HepG2 (cell line): ENCODE measurements around the gene ZCCHC4. TPM values are rescaled to one million over a fixed set of nuclear protein-coding genes. Genes with fewer than 3 reads are reported as not detected.

ENCODE experiments used
- ATAC-seq: fragments of 200-7000 bp; cut with Tn5 transposase; 3 replicates; pipeline ENCODE4 v1.9.1; 2020; ENCODE audit warnings: mild to moderate bottlenecking, moderate library complexity
- BruUV-seq: library from RNA; stranded (reverse); fragments of 400-500 nt; replicated peaks from 2 replicates; lab custom pipeline; 2021; lab: Mats Ljungman, UMichigan
- CTCF ChIA-PET: fragments of 300-600 bp; formaldehyde crosslinking; extraction: SDS; loops from one replicate; lab custom pipeline; 2021; ENCODE audit warnings: low total read pairs, inconsistent platforms, low intra/inter-chr PET ratio; lab: Yijun Ruan, JAX
- POLR2A ChIA-PET: fragments of 350-600 bp; sonication (Branson Sonifier 250); formaldehyde crosslinking; loops from one replicate; lab custom pipeline; 2020; ENCODE audit warnings: antibody characterized with exemption, inconsistent platforms; lab: Yijun Ruan, JAX
- DNase-seq: peaks from one replicate; pipeline ENCODE4 v3.0.0-alpha.2; 2015; ENCODE audit warnings: low spot score
- FAIRE-seq: peaks from 3 replicates; lab custom pipeline; 2011; peaks lifted over from hg19 to GRCh38; lab: Jason Lieb, UNC
- H2AFZ ChIP-seq: one replicate; pipeline ENCODE4 v1.6.1; 2011; ENCODE audit warnings: low read length, inconsistent platforms
- H3K27ac ChIP-seq: fragments of 300-600 bp; 3 replicates; pipeline ENCODE4 v1.8.0; 2011; ENCODE audit warnings: mixed run types, mild to moderate bottlenecking, mixed read lengths, low read length, inconsistent platforms; ENCODE audit not compliant: insufficient read depth; ENCODE audit errors: extremely low read length
- H3K27me3 ChIP-seq, 2 experiments: fragments of 200-600 bp in 1 of 2; 2 replicates in 1 of 2; 3 replicates in 1 of 2; pipeline versions ENCODE4 v1.6.0 to v1.8.0; 2011; ENCODE audit warnings: low read length in 2 of 2, mild to moderate bottlenecking in 2 of 2, moderate library complexity in 2 of 2, inconsistent platforms in 1 of 2; ENCODE audit not compliant: insufficient read depth in 2 of 2, control insufficient read depth in 1 of 2
- H3K36me3 ChIP-seq, 2 experiments: fragments of 200-600 bp in 1 of 2; replicated peaks in 1 of 2; 2 replicates in 1 of 2; 3 replicates in 1 of 2; pipeline versions ENCODE4 v1.5.1 to v1.8.0; 2011; ENCODE audit warnings: low read length in 2 of 2, inconsistent platforms in 1 of 2; ENCODE audit not compliant: insufficient read depth in 2 of 2, control insufficient read depth in 1 of 2
- H3K4me1 ChIP-seq: 2 replicates; pipeline ENCODE4 v1.5.1; 2012; ENCODE audit warnings: low read length, inconsistent platforms; ENCODE audit not compliant: insufficient read depth
- H3K4me2 ChIP-seq: 2 replicates; pipeline ENCODE4 v1.6.0; 2011; ENCODE audit warnings: low read depth, low read length, inconsistent platforms
- H3K4me3 ChIP-seq, 3 experiments: fragments of 200-600 bp in 1 of 3; sonication (generic), shearing (Covaris generic) in 1 of 3; replicated peaks in 1 of 3; 2 replicates each; pipeline ENCODE4 v1.5.1; 2011 to 2016; ENCODE audit warnings: low read length in 3 of 3, inconsistent platforms in 2 of 3, low read depth in 2 of 3, mild to moderate bottlenecking in 2 of 3, control low read depth in 1 of 3, mixed read lengths in 1 of 3; ENCODE audit not compliant: insufficient read depth in 1 of 3
- H3K79me2 ChIP-seq: one replicate; pipeline ENCODE4 v1.6.1; 2011; ENCODE audit warnings: low read length, inconsistent platforms; ENCODE audit not compliant: insufficient read depth
- H3K9ac ChIP-seq: 2 replicates; pipeline ENCODE4 v1.6.0; 2011; ENCODE audit warnings: mild to moderate bottlenecking, low read depth, low read length, inconsistent platforms; ENCODE audit not compliant: insufficient read depth
- H3K9me3 ChIP-seq: 2 replicates; pipeline ENCODE4 v1.5.1; 2012; ENCODE audit warnings: mild to moderate bottlenecking, low read length
- H4K20me1 ChIP-seq: 2 replicates; pipeline ENCODE4 v1.6.0; 2011; ENCODE audit warnings: inconsistent platforms, mild to moderate bottlenecking, low read length, moderate library complexity; ENCODE audit not compliant: insufficient read depth
- CTCF ChIP-seq: sonication (generic); formaldehyde crosslinking; IDR thresholded peaks from 2 replicates; pipeline ENCODE4 v1.5.0; 2020; ENCODE audit warnings: mild to moderate bottlenecking, missing genetic modification reagents, moderate library complexity
- MAFF ChIP-seq: IDR thresholded peaks from 2 replicates; pipeline ENCODE4 v1.6.1; 2011; ENCODE audit warnings: low read depth, low read length, improper control_type of control experiment
- MAFK ChIP-seq, 2 experiments: IDR thresholded peaks in 1 of 2; conservative IDR thresholded peaks in 1 of 2; 2 replicates each; pipeline ENCODE4 v1.6.1; 2011; ENCODE audit warnings: improper control_type of control experiment in 2 of 2, low read length in 2 of 2
- MXD3 ChIP-seq: IDR thresholded peaks from 2 replicates; pipeline ENCODE4 v1.6.1; 2016; ENCODE audit warnings: mild to moderate bottlenecking, missing biosample characterization, missing genetic modification reagents
- NCOA1 ChIP-seq: sonication (generic); formaldehyde crosslinking; IDR thresholded peaks from 2 replicates; pipeline ENCODE4 v1.9.0; 2021; ENCODE audit warnings: missing genetic modification reagents
- PRDM15 ChIP-seq: sonication (generic); formaldehyde crosslinking; IDR thresholded peaks from 2 replicates; pipeline ENCODE4 v1.4.0; 2020; ENCODE audit warnings: missing genetic modification reagents
- RBM39 ChIP-seq: fragments of 200-400 bp; formaldehyde crosslinking; IDR thresholded peaks from one replicate; pipeline ENCODE4 v1.6.1; 2018; ENCODE audit warnings: antibody characterized with exemption, mild to moderate bottlenecking, low read depth, low read length; ENCODE audit not compliant: poor library complexity, severe bottlenecking
- SRSF9 ChIP-seq: fragments of 200-400 bp; formaldehyde crosslinking; IDR thresholded peaks from 2 replicates; pipeline ENCODE4 v1.6.1; 2018; ENCODE audit warnings: borderline replicate concordance, mild to moderate bottlenecking, low read depth, low read length; ENCODE audit not compliant: insufficient read depth, poor library complexity, severe bottlenecking
- TARDBP ChIP-seq: sonication (generic); formaldehyde crosslinking; IDR thresholded peaks from 2 replicates; pipeline ENCODE4 v1.8.0; 2022; ENCODE audit warnings: mild to moderate bottlenecking, missing genetic modification reagents
- ZNF83 ChIP-seq: sonication (generic); formaldehyde crosslinking; IDR thresholded peaks from 2 replicates; pipeline ENCODE4 v1.4.0; 2020; ENCODE audit warnings: missing genetic modification reagents, mild to moderate bottlenecking, borderline replicate concordance
- in situ Hi-C: cut with HindIII; loops from 2 replicates; pipeline ENCODE4 v1.10.0; 2017; ENCODE audit warnings: low pct_unique_long_range_greater_than_20kb; ENCODE audit not compliant: extremely low pct_ligation_motif_present
- intact Hi-C: fragments of 100-400 bp; cut with micrococcal nuclease; formaldehyde crosslinking; loops from one replicate; pipeline ENCODE4 v1.10.0; 2022; ENCODE audit not compliant: unreplicated experiment
- polyA plus RNA-seq, 8 experiments: library from polyadenylated mRNA; depleted of rRNA in 3 of 8; stranded (reverse) in 7 of 8; unstranded in 1 of 8; fragments of >200 nt; fragmentation: Illumina TruSeq in 4 of 8; extraction: Trizol in 4 of 8; gene quantifications; 2 replicates each; pipeline versions ENCODE4 v1.2.1 to v1.2.3, GENCODE V29; 2011 to 2016; ENCODE audit warnings: low read depth in 4 of 8, missing spikeins in 1 of 8, mixed read lengths in 1 of 8; ENCODE audit not compliant: insufficient read depth in 1 of 8
- total RNA-seq, 5 experiments: library from RNA; depleted of rRNA; stranded (reverse); fragments of >200 nt; fragmentation: Illumina TruSeq; extraction: Trizol; gene quantifications; 2 replicates each; pipeline ENCODE4 v1.2.3, GENCODE V29; 2016; ENCODE audit warnings: low read depth in 1 of 5

The ZCCHC4 gene
- total and polyA plus RNA-seq, 2 of the 13 experiments (the other 11 are each of a cell fraction or from before 2014, with no cell fraction given) = 13.2 to 15.0 TPM

- no peak overlapping the region for H3K9ac ChIP-seq
- H2AFZ ChIP-seq = no peak overlapping the region
- H3K27me3 ChIP-seq = no peaks in the 10 kb centered on the region
- peaks cover 2 to 15% of the 10 kb centered on the region in 2 experiments; a peak in 4 of 5 replicates for H3K36me3 ChIP-seq
- no peaks in the 10 kb centered on the region for H3K79me2 ChIP-seq
- CTCF ChIA-PET = no interaction called here
- ATAC-seq (no peak), FAIRE-seq (no peak), DNase-seq (no peak)
- POLR2A ChIA-PET = no interaction called here
- H3K4me3 ChIP-seq = no peak overlapping the region
- intact Hi-C loops (no loop called here), in situ Hi-C loops (no loop called here)
- H3K4me1 ChIP-seq = peaks cover 19% of the 10 kb centered on the region
- no peak overlapping the region for H3K4me2 ChIP-seq
- no peaks in the 10 kb centered on the region for H3K9me3 ChIP-seq
- no TSS peak for BruUV-seq
- no peak for TF ChIP-seq ZNF83 (CRISPR knock-in tag)
- TF ChIP-seq MXD3 = no peak
- TF ChIP-seq SRSF9 = no peak
- no peak for TF ChIP-seq TARDBP
- TF ChIP-seq MAFF = peak; percentile 65
- TF ChIP-seq CTCF (CRISPR knock-in tag) = no peak
- TF ChIP-seq NCOA1 (CRISPR knock-in tag) = no peak
- no peak for TF ChIP-seq PRDM15 (CRISPR knock-in tag)
- TF ChIP-seq RBM39 = no peak
- peak; percentile 13 to 60; a peak in 2 of 4 replicates for TF ChIP-seq MAFK (conservative IDR thresholded peaks at IDR 0.05 in 1 of 2, IDR thresholded peaks at IDR 0.05 in 1 of 2; ENCODE audit: low read length in 2 of 2)
- no peak overlapping the region for H3K27ac ChIP-seq
- H4K20me1 ChIP-seq = no peaks in the 10 kb centered on the region
Measured at GRCh38 chr4:25403699-25404098, 91.1 kb downstream of the ZCCHC4 start.
